GM23338 (cell line): ENCODE data around the gene SLX9. TPM values are rescaled to one million over a fixed set of nuclear protein-coding genes. Genes with fewer than 3 reads are reported as not detected.

Experiments used
- ATAC-seq: fragments of 200-7000 bp; cut with Tn5 transposase; 3 replicates; pipeline ENCODE4 v1.9.1; 2020
- DNase-seq: peaks from one replicate; pipeline ENCODE4 v3.0.0-alpha.2; 2015; ENCODE audit warnings: low spot score
- H2AFZ ChIP-seq: fragments of 200-600 bp; sonication (generic); 2 replicates; pipeline ENCODE4 v1.8.0; 2016; ENCODE audit warnings: antibody characterized with exemption, mild to moderate bottlenecking, moderate library complexity
- H3F3A ChIP-seq: fragments of 200-600 bp; sonication (generic); replicated peaks from 2 replicates; pipeline ENCODE4 v1.8.0; 2017; ENCODE audit warnings: antibody characterized with exemption, mixed run types, low read depth
- H3K27ac ChIP-seq: fragments of 200-600 bp; sonication (generic); 2 replicates; pipeline ENCODE4 v1.6.1; 2016; ENCODE audit warnings: low read depth
- H3K27me3 ChIP-seq: fragments of 200-600 bp; sonication (generic); 2 replicates; pipeline ENCODE4 v1.8.0; 2016; ENCODE audit warnings: mild to moderate bottlenecking, mixed run types, moderate library complexity; ENCODE audit not compliant: insufficient read depth
- H3K36me3 ChIP-seq: fragments of 200-600 bp; sonication (generic); 2 replicates; pipeline ENCODE4 v1.8.0; 2016; ENCODE audit warnings: mild to moderate bottlenecking; ENCODE audit not compliant: insufficient read depth
- H3K4me1 ChIP-seq: fragments of 200-600 bp; sonication (generic); 2 replicates; pipeline ENCODE4 v1.8.0; 2016; ENCODE audit warnings: mild to moderate bottlenecking, moderate library complexity; ENCODE audit not compliant: insufficient read depth
- H3K4me2 ChIP-seq: fragments of 200-600 bp; sonication (generic); 2 replicates; pipeline ENCODE4 v1.7.1; 2017; ENCODE audit warnings: mixed run types
- H3K4me3 ChIP-seq: fragments of 200-600 bp; sonication (generic); 2 replicates; pipeline ENCODE4 v1.6.1; 2016; ENCODE audit warnings: mixed run types
- H3K79me2 ChIP-seq: fragments of 200-600 bp; sonication (generic); replicated peaks from 2 replicates; pipeline ENCODE4 v1.8.0; 2017; ENCODE audit warnings: mild to moderate bottlenecking; ENCODE audit not compliant: insufficient read depth
- H3K9me2 ChIP-seq: fragments of 200-600 bp; sonication (generic); 2 replicates; pipeline ENCODE4 v1.8.0; 2017; ENCODE audit not compliant: insufficient read depth
- H4K20me1 ChIP-seq: fragments of 200-600 bp; sonication (generic); replicated peaks from 2 replicates; pipeline ENCODE4 v1.8.0; 2017; ENCODE audit warnings: mild to moderate bottlenecking; ENCODE audit not compliant: insufficient read depth
- H3K27ac Mint-ChIP-seq: 2 replicates; pipeline ENCODE4 v1.8.0; 2020; ENCODE audit warnings: inconsistent platforms, mild to moderate bottlenecking, moderate library complexity, mixed read lengths
- H3K27me3 Mint-ChIP-seq: 3 replicates; pipeline ENCODE4 v1.8.0; 2022; ENCODE audit warnings: low read depth, mild to moderate bottlenecking, moderate library complexity, mixed read lengths, inconsistent platforms; ENCODE audit not compliant: insufficient read depth, poor library complexity
- H3K36me3 Mint-ChIP-seq: 3 replicates; pipeline ENCODE4 v1.8.0; 2021; ENCODE audit warnings: low read depth, mild to moderate bottlenecking, inconsistent platforms, moderate library complexity, mixed read lengths
- H3K4me1 Mint-ChIP-seq: 3 replicates; pipeline ENCODE4 v1.8.0; 2020; ENCODE audit warnings: mild to moderate bottlenecking, inconsistent platforms, mixed read lengths
- H3K4me3 Mint-ChIP-seq: 3 replicates; pipeline ENCODE4 v1.8.0; 2021; ENCODE audit warnings: moderate library complexity, mild to moderate bottlenecking, inconsistent platforms, mixed read lengths
- H3K9me3 Mint-ChIP-seq: 3 replicates; pipeline ENCODE4 v1.8.0; 2020; ENCODE audit warnings: moderate library complexity, mild to moderate bottlenecking, inconsistent platforms, mixed read lengths
- CREB1 ChIP-seq: fragments of 250-450 bp; sonication (Bioruptor Pico); IDR thresholded peaks from 2 replicates; pipeline ENCODE4 v1.5.0; 2020; ENCODE audit warnings: low read depth, mild to moderate bottlenecking, moderate library complexity
- EZH2 ChIP-seq: fragments of 200-600 bp; sonication (generic); IDR thresholded peaks from one replicate; pipeline ENCODE4 v1.8.0; 2017; ENCODE audit warnings: antibody characterized with exemption, mild to moderate bottlenecking, low read depth; ENCODE audit not compliant: unreplicated experiment
- EZH2phosphoT487 ChIP-seq: fragments of 200-600 bp; sonication (generic); IDR thresholded peaks from one replicate; pipeline ENCODE4 v1.8.1; 2018; ENCODE audit warnings: antibody characterized with exemption; ENCODE audit not compliant: unreplicated experiment
- JUNB ChIP-seq: IDR thresholded peaks from one replicate; pipeline ENCODE4 v1.6.1; 2016; ENCODE audit warnings: antibody characterized with exemption; ENCODE audit not compliant: unreplicated experiment
- NANOG ChIP-seq: IDR thresholded peaks from 2 replicates; pipeline ENCODE4 v1.6.1; 2016; ENCODE audit warnings: antibody characterized with exemption, borderline replicate concordance
- POLR2AphosphoS5 ChIP-seq: IDR thresholded peaks from 2 replicates; pipeline ENCODE4 v1.6.1; 2016; ENCODE audit warnings: antibody characterized with exemption, low read depth
- STAT1 ChIP-seq: IDR thresholded peaks from one replicate; pipeline ENCODE4 v1.6.1; 2016; ENCODE audit warnings: antibody characterized with exemption; ENCODE audit not compliant: unreplicated experiment
- ZNF114 ChIP-seq: fragments of 250-450 bp; sonication (Bioruptor Pico); IDR thresholded peaks from 2 replicates; pipeline ENCODE4 v1.5.0; 2020; ENCODE audit warnings: mild to moderate bottlenecking, moderate library complexity
- ZNF331 ChIP-seq: fragments of 250-450 bp; sonication (Bioruptor Pico); IDR thresholded peaks from 2 replicates; pipeline ENCODE4 v1.5.0; 2020; ENCODE audit warnings: low read depth, mild to moderate bottlenecking, moderate library complexity
- polyA plus RNA-seq: library from polyadenylated mRNA; unstranded; fragments of >200 nt; fragmentation: Nextera tagmentation; extraction: Ambion mirVana; gene quantifications from 2 replicates; pipeline ENCODE4 v1.2.1, GENCODE V29; 2016
- total RNA-seq: library from RNA; depleted of rRNA; stranded (reverse); fragments of >200 nt; shearing (Covaris generic); gene quantifications from 2 replicates; pipeline ENCODE4 v1.2.3, GENCODE V29; 2014
- TF ChIP-seq, protein P1 (sequence below), 2 experiments: fragments of 200-600 bp in 1 of 2; sonication (generic) in 1 of 2; conservative IDR thresholded peaks; 2 replicates each; pipeline versions ENCODE4 v1.5.1 to v1.6.1; 2016 to 2017; ENCODE audit warnings: antibody characterized with exemption in 2 of 2, low read depth in 2 of 2, mild to moderate bottlenecking in 2 of 2, moderate library complexity in 1 of 2
- TF ChIP-seq, protein P2 (sequence below): IDR thresholded peaks from 2 replicates; pipeline ENCODE4 v1.6.1; 2016; ENCODE audit warnings: antibody characterized with exemption
- TF ChIP-seq, protein P3 (sequence below): fragments of 250-450 bp; sonication (Bioruptor Pico); IDR thresholded peaks from 2 replicates; pipeline ENCODE4 v1.5.0; 2020; ENCODE audit warnings: mild to moderate bottlenecking, moderate library complexity
- TF ChIP-seq, protein P4 (sequence below): IDR thresholded peaks from one replicate; pipeline ENCODE4 v1.6.1; 2018; ENCODE audit warnings: antibody characterized with exemption; ENCODE audit not compliant: unreplicated experiment

SLX9 gene
- total and polyA plus RNA-seq, 2 experiments from 2014 or later, result 41.5 to 46.9 TPM

DNA sequence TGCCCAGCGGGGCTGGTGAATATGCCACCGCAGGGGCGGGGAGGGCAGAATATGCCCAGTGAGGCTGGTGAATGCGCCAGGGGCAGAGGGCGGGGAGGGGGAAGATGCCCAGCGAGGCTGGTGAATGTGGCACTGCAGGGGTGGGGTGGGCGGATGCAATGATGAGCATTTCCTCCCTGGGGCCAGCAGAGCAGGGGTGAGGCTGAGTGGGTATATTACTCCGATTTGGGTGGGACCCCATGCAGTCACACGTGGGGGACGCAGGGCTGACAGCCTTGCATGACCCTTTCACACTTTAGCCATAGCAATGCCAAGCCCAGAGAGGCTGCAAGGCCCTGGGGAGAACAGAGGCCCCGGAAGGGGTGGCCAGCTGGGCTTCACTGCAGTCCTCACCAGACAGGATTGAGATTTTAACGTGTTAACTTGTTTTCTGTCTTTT is 9.3 kb upstream of the SLX9 start:
- Histone ChIP-seq H3F3A (no peaks in the 10 kb centered on the region; the same call in 1 of the 2 replicates), H3K4me3 (peak overlapping the region; percentile 61), H3K79me2 (no peaks in the 10 kb centered on the region), H3K4me2 (peak overlapping the region; percentile 90), H3K27ac (no peak overlapping the region), H3K4me1 (peaks cover 32% of the 10 kb centered on the region), H3K36me3 (no peaks in the 10 kb centered on the region), H3K9me2 (no peaks in the 10 kb centered on the region), H2AFZ (no peak overlapping the region), H3K27me3 (peaks cover 89% of the 10 kb centered on the region), H4K20me1 (no peaks in the 10 kb centered on the region)
- peaks cover 46% of the 10 kb centered on the region for H3K4me1 Mint-ChIP-seq
- H3K27me3 Mint-ChIP-seq, result peaks cover 83% of the 10 kb centered on the region
- no peak for ATAC-seq
- H3K4me3 Mint-ChIP-seq, result peak overlapping the region; percentile 70
- no peak overlapping the region for H3K27ac Mint-ChIP-seq
- H3K9me3 Mint-ChIP-seq, result no peaks in the 10 kb centered on the region
- TF ChIP-seq CREB1 (no peak), EZH2phosphoT487 (no peak), NANOG (no peak), ZNF114 (CRISPR knock-in tag) (no peak), EZH2 (no peak), ZNF331 (CRISPR knock-in tag) (no peak), POLR2AphosphoS5 (no peak), STAT1 (no peak), JUNB (no peak)
- TF ChIP-seq, protein P1, sequence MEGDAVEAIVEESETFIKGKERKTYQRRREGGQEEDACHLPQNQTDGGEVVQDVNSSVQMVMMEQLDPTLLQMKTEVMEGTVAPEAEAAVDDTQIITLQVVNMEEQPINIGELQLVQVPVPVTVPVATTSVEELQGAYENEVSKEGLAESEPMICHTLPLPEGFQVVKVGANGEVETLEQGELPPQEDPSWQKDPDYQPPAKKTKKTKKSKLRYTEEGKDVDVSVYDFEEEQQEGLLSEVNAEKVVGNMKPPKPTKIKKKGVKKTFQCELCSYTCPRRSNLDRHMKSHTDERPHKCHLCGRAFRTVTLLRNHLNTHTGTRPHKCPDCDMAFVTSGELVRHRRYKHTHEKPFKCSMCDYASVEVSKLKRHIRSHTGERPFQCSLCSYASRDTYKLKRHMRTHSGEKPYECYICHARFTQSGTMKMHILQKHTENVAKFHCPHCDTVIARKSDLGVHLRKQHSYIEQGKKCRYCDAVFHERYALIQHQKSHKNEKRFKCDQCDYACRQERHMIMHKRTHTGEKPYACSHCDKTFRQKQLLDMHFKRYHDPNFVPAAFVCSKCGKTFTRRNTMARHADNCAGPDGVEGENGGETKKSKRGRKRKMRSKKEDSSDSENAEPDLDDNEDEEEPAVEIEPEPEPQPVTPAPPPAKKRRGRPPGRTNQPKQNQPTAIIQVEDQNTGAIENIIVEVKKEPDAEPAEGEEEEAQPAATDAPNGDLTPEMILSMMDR (conservative IDR thresholded peaks at IDR 0.05; ENCODE audit: low read depth in 2 of 2), result no peak
- TF ChIP-seq, protein P2, sequence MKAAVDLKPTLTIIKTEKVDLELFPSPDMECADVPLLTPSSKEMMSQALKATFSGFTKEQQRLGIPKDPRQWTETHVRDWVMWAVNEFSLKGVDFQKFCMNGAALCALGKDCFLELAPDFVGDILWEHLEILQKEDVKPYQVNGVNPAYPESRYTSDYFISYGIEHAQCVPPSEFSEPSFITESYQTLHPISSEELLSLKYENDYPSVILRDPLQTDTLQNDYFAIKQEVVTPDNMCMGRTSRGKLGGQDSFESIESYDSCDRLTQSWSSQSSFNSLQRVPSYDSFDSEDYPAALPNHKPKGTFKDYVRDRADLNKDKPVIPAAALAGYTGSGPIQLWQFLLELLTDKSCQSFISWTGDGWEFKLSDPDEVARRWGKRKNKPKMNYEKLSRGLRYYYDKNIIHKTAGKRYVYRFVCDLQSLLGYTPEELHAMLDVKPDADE, result no peak
- TF ChIP-seq, protein P3, sequence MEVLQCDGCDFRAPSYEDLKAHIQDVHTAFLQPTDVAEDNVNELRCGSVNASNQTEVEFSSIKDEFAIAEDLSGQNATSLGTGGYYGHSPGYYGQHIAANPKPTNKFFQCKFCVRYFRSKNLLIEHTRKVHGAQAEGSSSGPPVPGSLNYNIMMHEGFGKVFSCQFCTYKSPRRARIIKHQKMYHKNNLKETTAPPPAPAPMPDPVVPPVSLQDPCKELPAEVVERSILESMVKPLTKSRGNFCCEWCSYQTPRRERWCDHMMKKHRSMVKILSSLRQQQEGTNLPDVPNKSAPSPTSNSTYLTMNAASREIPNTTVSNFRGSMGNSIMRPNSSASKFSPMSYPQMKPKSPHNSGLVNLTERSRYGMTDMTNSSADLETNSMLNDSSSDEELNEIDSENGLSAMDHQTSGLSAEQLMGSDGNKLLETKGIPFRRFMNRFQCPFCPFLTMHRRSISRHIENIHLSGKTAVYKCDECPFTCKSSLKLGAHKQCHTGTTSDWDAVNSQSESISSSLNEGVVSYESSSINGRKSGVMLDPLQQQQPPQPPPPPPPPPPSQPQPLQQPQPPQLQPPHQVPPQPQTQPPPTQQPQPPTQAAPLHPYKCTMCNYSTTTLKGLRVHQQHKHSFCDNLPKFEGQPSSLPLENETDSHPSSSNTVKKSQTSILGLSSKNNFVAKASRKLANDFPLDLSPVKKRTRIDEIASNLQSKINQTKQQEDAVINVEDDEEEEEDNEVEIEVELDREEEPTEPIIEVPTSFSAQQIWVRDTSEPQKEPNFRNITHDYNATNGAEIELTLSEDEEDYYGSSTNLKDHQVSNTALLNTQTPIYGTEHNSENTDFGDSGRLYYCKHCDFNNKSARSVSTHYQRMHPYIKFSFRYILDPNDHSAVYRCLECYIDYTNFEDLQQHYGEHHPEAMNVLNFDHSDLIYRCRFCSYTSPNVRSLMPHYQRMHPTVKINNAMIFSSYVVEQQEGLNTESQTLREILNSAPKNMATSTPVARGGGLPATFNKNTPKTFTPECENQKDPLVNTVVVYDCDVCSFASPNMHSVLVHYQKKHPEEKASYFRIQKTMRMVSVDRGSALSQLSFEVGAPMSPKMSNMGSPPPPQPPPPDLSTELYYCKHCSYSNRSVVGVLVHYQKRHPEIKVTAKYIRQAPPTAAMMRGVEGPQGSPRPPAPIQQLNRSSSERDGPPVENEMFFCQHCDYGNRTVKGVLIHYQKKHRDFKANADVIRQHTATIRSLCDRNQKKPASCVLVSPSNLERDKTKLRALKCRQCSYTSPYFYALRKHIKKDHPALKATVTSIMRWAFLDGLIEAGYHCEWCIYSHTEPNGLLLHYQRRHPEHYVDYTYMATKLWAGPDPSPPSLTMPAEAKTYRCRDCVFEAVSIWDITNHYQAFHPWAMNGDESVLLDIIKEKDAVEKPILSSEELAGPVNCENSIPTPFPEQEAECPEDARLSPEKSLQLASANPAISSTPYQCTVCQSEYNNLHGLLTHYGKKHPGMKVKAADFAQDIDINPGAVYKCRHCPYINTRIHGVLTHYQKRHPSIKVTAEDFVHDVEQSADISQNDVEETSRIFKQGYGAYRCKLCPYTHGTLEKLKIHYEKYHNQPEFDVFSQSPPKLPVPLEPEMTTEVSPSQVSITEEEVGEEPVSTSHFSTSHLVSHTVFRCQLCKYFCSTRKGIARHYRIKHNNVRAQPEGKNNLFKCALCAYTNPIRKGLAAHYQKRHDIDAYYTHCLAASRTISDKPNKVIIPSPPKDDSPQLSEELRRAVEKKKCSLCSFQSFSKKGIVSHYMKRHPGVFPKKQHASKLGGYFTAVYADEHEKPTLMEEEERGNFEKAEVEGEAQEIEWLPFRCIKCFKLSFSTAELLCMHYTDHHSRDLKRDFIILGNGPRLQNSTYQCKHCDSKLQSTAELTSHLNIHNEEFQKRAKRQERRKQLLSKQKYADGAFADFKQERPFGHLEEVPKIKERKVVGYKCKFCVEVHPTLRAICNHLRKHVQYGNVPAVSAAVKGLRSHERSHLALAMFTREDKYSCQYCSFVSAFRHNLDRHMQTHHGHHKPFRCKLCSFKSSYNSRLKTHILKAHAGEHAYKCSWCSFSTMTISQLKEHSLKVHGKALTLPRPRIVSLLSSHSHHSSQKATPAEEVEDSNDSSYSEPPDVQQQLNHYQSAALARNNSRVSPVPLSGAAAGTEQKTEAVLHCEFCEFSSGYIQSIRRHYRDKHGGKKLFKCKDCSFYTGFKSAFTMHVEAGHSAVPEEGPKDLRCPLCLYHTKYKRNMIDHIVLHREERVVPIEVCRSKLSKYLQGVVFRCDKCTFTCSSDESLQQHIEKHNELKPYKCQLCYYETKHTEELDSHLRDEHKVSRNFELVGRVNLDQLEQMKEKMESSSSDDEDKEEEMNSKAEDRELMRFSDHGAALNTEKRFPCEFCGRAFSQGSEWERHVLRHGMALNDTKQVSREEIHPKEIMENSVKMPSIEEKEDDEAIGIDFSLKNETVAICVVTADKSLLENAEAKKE (CRISPR knock-in tag), result no peak
- TF ChIP-seq, protein P4, sequence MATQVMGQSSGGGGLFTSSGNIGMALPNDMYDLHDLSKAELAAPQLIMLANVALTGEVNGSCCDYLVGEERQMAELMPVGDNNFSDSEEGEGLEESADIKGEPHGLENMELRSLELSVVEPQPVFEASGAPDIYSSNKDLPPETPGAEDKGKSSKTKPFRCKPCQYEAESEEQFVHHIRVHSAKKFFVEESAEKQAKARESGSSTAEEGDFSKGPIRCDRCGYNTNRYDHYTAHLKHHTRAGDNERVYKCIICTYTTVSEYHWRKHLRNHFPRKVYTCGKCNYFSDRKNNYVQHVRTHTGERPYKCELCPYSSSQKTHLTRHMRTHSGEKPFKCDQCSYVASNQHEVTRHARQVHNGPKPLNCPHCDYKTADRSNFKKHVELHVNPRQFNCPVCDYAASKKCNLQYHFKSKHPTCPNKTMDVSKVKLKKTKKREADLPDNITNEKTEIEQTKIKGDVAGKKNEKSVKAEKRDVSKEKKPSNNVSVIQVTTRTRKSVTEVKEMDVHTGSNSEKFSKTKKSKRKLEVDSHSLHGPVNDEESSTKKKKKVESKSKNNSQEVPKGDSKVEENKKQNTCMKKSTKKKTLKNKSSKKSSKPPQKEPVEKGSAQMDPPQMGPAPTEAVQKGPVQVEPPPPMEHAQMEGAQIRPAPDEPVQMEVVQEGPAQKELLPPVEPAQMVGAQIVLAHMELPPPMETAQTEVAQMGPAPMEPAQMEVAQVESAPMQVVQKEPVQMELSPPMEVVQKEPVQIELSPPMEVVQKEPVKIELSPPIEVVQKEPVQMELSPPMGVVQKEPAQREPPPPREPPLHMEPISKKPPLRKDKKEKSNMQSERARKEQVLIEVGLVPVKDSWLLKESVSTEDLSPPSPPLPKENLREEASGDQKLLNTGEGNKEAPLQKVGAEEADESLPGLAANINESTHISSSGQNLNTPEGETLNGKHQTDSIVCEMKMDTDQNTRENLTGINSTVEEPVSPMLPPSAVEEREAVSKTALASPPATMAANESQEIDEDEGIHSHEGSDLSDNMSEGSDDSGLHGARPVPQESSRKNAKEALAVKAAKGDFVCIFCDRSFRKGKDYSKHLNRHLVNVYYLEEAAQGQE, result no peak
- no peaks in the 10 kb centered on the region for H3K36me3 Mint-ChIP-seq
- no peak for DNase-seq
